ENCODE data around the gene TLE1.

Gene TLE1

GRCh38 chr9:81589392-81589791 is 100.0 kb downstream of the TLE1 start:
- no peak for TF ChIP-seq CTCF (IDR thresholded peaks at IDR 0.05; ENCODE audit: low read depth, low read length, missing control alignments)
- DNase-seq (ENCODE audit: low read depth) = no peak
- in situ Hi-C loops (cut with HindIII; ENCODE audit: low sequenced_read_pairs) = no loop called here
- no peak overlapping the region for H3K4me3 ChIP-seq (ENCODE audit: low read depth, low read length)

DNA sequence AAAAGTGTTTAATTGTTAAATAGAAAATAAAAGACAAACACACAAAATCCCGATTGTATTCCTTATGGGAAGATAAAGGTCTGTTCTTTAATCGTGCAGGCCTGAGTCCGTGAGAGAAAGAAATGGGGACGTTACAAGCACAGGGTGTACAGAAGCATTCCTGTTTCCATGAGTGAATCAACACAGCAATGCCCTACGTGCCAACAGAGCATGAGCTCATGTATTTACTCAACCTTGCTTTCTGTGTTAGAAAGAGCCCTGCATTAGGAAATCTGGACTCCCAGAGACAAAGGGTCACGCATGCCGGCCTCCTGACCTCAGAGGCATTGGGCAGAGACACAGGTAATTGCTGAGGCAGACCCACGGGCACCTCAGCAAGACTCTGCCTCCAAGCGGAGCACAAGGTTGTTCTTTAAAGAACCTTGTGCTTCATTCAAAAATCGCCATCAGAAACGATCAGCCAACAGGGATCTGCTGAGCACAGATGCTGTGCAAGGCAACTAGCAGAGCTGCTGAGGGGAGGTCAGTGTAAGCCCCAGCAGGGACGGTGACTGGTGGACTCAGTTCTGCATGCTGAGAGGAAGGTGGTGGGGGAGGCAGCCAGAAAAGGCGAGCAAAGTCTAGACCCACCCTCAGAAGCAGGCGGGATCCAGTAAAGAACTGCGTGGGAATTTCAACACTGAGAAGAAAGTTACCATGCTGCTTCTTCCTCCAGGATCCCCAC is 101.0 kb downstream of the TLE1 start:
- no peak for DNase-seq (ENCODE audit: low read depth)
- in situ Hi-C loops (cut with HindIII; ENCODE audit: low sequenced_read_pairs) = no loop called here

DNA sequence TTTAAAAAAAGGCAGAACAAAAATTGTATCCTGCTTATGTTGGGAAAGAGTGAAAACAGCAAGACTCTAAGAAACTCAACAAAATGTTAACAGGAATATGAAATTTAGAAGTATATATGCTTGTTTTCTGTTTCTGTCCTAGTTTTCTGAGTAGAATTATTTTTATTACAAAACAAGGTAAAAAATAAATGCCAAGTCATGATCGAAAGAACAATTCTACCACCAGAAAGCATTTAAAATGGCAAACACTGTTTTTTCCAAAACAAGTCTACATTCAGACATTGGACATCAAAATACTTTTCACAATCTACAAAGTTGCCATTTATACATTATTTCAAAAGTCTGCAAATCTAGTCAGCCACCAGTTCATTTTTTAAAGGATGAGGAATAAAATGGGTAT is 102.6 kb downstream of the TLE1 start:
- DNase-seq (ENCODE audit: low read depth) = no peak
- no peak overlapping the region for H3K4me3 ChIP-seq (ENCODE audit: low read depth, low read length)
- TF ChIP-seq CTCF (IDR thresholded peaks at IDR 0.05; ENCODE audit: low read depth, low read length, missing control alignments) = no peak
- in situ Hi-C loops (cut with HindIII; ENCODE audit: low sequenced_read_pairs) = no loop called here

More for the DNA sequence above, 101.0 kb downstream of the TLE1 start:
- no peak for TF ChIP-seq CTCF (IDR thresholded peaks at IDR 0.05; ENCODE audit: low read depth, low read length, missing control alignments)
- H3K4me3 ChIP-seq (ENCODE audit: low read depth, low read length) = no peak overlapping the region

DNA sequence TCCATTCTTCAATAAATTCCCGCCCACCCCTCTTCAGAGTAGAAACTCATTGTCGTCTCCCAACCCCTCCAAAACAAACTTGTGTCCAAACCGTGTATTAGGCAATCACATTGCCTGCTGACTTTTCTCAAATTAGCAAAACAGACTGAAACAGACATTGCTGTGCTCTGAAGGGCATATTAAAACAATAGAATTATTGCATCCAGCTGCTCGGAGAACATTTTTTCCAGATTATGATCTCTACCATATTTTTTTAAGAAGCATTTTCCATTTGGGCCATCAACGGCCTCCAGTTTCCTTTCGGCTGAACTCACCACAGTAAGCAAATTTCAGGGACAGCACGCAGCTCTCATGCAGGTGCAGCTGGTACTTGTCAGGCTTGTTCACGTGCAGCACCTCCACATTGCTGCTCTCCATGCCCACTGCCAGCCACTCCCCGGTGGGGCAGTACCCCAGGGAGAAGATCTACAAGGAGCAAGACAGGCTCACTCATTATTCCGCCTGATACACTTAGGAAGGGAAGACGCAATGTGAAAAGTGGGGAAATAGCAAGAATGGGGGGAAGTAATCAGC is 104.1 kb downstream of the TLE1 start:
- no peak for TF ChIP-seq CTCF (IDR thresholded peaks at IDR 0.05; ENCODE audit: low read depth, low read length, missing control alignments)
- in situ Hi-C loops (cut with HindIII; ENCODE audit: low sequenced_read_pairs) = no loop called here
- no peak overlapping the region for H3K4me3 ChIP-seq (ENCODE audit: low read depth, low read length)
- no peak for DNase-seq (ENCODE audit: low read depth)

GRCh38 chr9:81584099-81584498 is 105.2 kb downstream of the TLE1 start:
- DNase-seq (ENCODE audit: low read depth) = no peak
- H3K4me3 ChIP-seq (ENCODE audit: low read depth, low read length) = no peak overlapping the region
- in situ Hi-C loops (cut with HindIII; ENCODE audit: low sequenced_read_pairs) = no loop called here
- no peak for TF ChIP-seq CTCF (IDR thresholded peaks at IDR 0.05; ENCODE audit: low read depth, low read length, missing control alignments)

DNA sequence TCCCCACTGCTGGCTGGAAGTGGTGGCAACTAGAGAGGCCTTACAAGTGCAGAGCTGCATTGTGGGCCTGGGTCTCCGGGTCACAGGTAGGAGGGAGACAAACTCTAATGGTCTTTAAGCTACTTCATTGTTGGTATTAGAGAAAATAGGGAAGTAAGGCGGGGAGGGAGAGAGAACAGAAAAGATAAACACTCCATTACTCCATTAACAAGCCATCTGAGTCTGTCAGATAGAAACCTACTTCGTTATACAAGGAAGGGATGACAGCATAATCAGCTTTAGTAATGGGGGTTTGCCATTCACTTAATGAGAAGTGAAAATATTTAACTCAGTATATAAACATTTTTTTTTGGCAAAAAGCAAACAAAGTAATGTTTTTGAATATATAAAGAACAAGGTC is 107.4 kb downstream of the TLE1 start:
- in situ Hi-C loops (cut with HindIII; ENCODE audit: low sequenced_read_pairs) = no loop called here
- no peak overlapping the region for H3K4me3 ChIP-seq (ENCODE audit: low read depth, low read length)
- TF ChIP-seq CTCF (IDR thresholded peaks at IDR 0.05; ENCODE audit: low read depth, low read length, missing control alignments) = no peak
- no peak for DNase-seq (ENCODE audit: low read depth)

Data from astrocyte of the cerebellum (primary cell).